Liver (tissue), 9 donors: ENCODE results near the gene PLEKHA6. TPM values are rescaled to one million over a fixed set of nuclear protein-coding genes. Genes with fewer than 3 reads are reported as not detected.
A peak's percentile ranks its signal among the peaks of the same experiment; 100 is the strongest.

Experiments
- DNase-seq: peaks from one replicate; pipeline ENCODE4 v3.0.0-alpha.2; 2017; ENCODE audit warnings: low spot score
- H3K27ac ChIP-seq, 2 donors: one replicate each; pipeline ENCODE4 v1.7.0; 2013; ENCODE audit warnings: inconsistent platforms in 2 of 2, low read length in 2 of 2, control low read depth in 1 of 2, low read depth in 1 of 2, mild to moderate bottlenecking in 1 of 2
- H3K27me3 ChIP-seq, 4 donors: one replicate each; pipeline versions ENCODE4 v1.6.1 to v1.7.0; 2013; ENCODE audit warnings: low read length in 3 of 4, inconsistent platforms in 1 of 4, mild to moderate bottlenecking in 1 of 4, moderate library complexity in 1 of 4; ENCODE audit not compliant: control insufficient read depth in 4 of 4, insufficient read depth in 4 of 4
- H3K36me3 ChIP-seq, 4 donors: one replicate each; pipeline versions ENCODE4 v1.6.1 to v1.7.0; 2013; ENCODE audit warnings: low read length in 3 of 4, mild to moderate bottlenecking in 3 of 4, low read depth in 1 of 4, moderate library complexity in 1 of 4; ENCODE audit not compliant: control insufficient read depth in 4 of 4, insufficient read depth in 3 of 4
- H3K4me1 ChIP-seq, 4 donors: one replicate each; pipeline versions ENCODE4 v1.6.1 to v1.7.0; 2013; ENCODE audit warnings: low read length in 3 of 4, mild to moderate bottlenecking in 3 of 4, moderate library complexity in 1 of 4; ENCODE audit not compliant: control insufficient read depth in 4 of 4, insufficient read depth in 4 of 4
- H3K4me3 ChIP-seq, 3 donors: one replicate each; pipeline versions ENCODE4 v1.6.1 to v1.7.0; 2013; ENCODE audit warnings: low read length in 3 of 3, control low read depth in 1 of 3, low read depth in 1 of 3, mild to moderate bottlenecking in 1 of 3
- H3K9ac ChIP-seq, 2 donors: one replicate each; pipeline ENCODE4 v1.7.0; 2013; ENCODE audit warnings: low read length in 2 of 2, mild to moderate bottlenecking in 2 of 2, moderate library complexity in 2 of 2, control low read depth in 1 of 2, low read depth in 1 of 2
- H3K9me3 ChIP-seq, 4 donors: one replicate each; pipeline versions ENCODE4 v1.6.1 to v1.7.0; 2013; ENCODE audit warnings: low read length in 3 of 4; ENCODE audit not compliant: control insufficient read depth in 4 of 4
- ATF3 ChIP-seq: IDR thresholded peaks from 2 replicates; pipeline ENCODE4 v1.6.1; 2016; ENCODE audit warnings: antibody characterized with exemption
- CTCF ChIP-seq: fragments of 150-350 bp; IDR thresholded peaks from 2 replicates; pipeline ENCODE4 v1.5.1; 2017; ENCODE audit warnings: improper control_type of control experiment, low read depth, low read length; ENCODE audit not compliant: missing input control
- EGR1 ChIP-seq, 2 donors: IDR thresholded peaks; 2 replicates each; pipeline ENCODE4 v1.6.1; 2016 to 2018; ENCODE audit warnings: antibody characterized with exemption in 2 of 2, low read depth in 2 of 2
- FOXA1 ChIP-seq: IDR thresholded peaks from 2 replicates; pipeline ENCODE4 v1.6.1; 2016; ENCODE audit warnings: antibody characterized with exemption
- FOXA2 ChIP-seq: IDR thresholded peaks from 2 replicates; pipeline ENCODE4 v1.6.1; 2016; ENCODE audit warnings: antibody characterized with exemption
- GABPA ChIP-seq, 2 donors: IDR thresholded peaks in 1 of 2; conservative IDR thresholded peaks in 1 of 2; 2 replicates each; pipeline ENCODE4 v1.6.1; 2016; ENCODE audit warnings: antibody characterized with exemption in 2 of 2, mild to moderate bottlenecking in 1 of 2, moderate library complexity in 1 of 2
- HNF4A ChIP-seq, 2 donors: conservative IDR thresholded peaks; 2 replicates each; pipeline ENCODE4 v1.6.1; 2016; ENCODE audit warnings: antibody characterized with exemption in 2 of 2, mild to moderate bottlenecking in 2 of 2
- HNF4G ChIP-seq: IDR thresholded peaks from 2 replicates; pipeline ENCODE4 v1.6.1; 2016; ENCODE audit warnings: antibody characterized with exemption
- JUND ChIP-seq, 2 donors: IDR thresholded peaks; 2 replicates each; pipeline ENCODE4 v1.6.1; 2016; ENCODE audit warnings: antibody characterized with exemption in 2 of 2
- MAX ChIP-seq: IDR thresholded peaks from 2 replicates; pipeline ENCODE4 v1.6.1; 2016; ENCODE audit warnings: antibody characterized with exemption
- NR2F2 ChIP-seq: IDR thresholded peaks from 2 replicates; pipeline ENCODE4 v1.6.1; 2016; ENCODE audit warnings: antibody characterized with exemption
- RAD21 ChIP-seq, 2 donors: IDR thresholded peaks; 2 replicates each; pipeline ENCODE4 v1.6.1; 2016; ENCODE audit warnings: antibody characterized with exemption in 2 of 2, mild to moderate bottlenecking in 2 of 2
- REST ChIP-seq: IDR thresholded peaks from 2 replicates; pipeline ENCODE4 v1.6.1; 2016; ENCODE audit warnings: antibody characterized with exemption, mild to moderate bottlenecking
- RXRA ChIP-seq, 2 donors: IDR thresholded peaks; 2 replicates each; pipeline ENCODE4 v1.6.1; 2017 to 2018; ENCODE audit warnings: antibody characterized with exemption in 2 of 2, mild to moderate bottlenecking in 1 of 2
- SP1 ChIP-seq: IDR thresholded peaks from 2 replicates; pipeline ENCODE4 v1.6.1; 2018; ENCODE audit warnings: antibody characterized with exemption, mild to moderate bottlenecking
- TAF1 ChIP-seq: conservative IDR thresholded peaks from 2 replicates; pipeline ENCODE4 v1.6.1; 2016; ENCODE audit warnings: antibody characterized with exemption, mild to moderate bottlenecking
- YY1 ChIP-seq: IDR thresholded peaks from 2 replicates; pipeline ENCODE4 v1.6.1; 2016; ENCODE audit warnings: antibody characterized with exemption, mild to moderate bottlenecking
- ZBTB33 ChIP-seq: IDR thresholded peaks from 2 replicates; pipeline ENCODE4 v1.6.1; 2016; ENCODE audit warnings: antibody characterized with exemption
- WGBS: extraction: QIAGEN DNeasy Blood & Tissue Kit; methylation state at CpG from one replicate; pipeline ENCODE4 v1.1.7; 2013; 5-methylcytosine and 5-hydroxymethylcytosine counted together
- polyA plus RNA-seq, 2 donors: library from polyadenylated mRNA; stranded (reverse) in 1 of 2; unstranded in 1 of 2; fragments of 200-250 nt in 1 of 2; fragments of >200 nt in 1 of 2; fragmentation: Nextera tagmentation in 1 of 2; extraction: Ambion mirVana in 1 of 2; gene quantifications; one replicate each; pipeline versions ENCODE4 v1.2.1 to v1.2.3, GENCODE V29; 2013 to 2015
- total RNA-seq, 2 donors: library from RNA; depleted of rRNA; stranded (reverse); fragments of >200 nt; gene quantifications; one replicate each; pipeline ENCODE4 v1.2.3, GENCODE V29; 2014
- donor health status: healthy.
- donor health status: healthy.
- donor health status: healthy.
- donor health status: healthy.
- donor health status: healthy.

Gene PLEKHA6
- total and polyA plus RNA-seq, 4 donors, result 5.3 to 12.8 (median 7.6) TPM

GRCh38 chr1:204254031-204254661 lies 105.6 kb downstream of the PLEKHA6 start (continued):
- peak; percentile 66 to 75 for TF ChIP-seq RAD21 (IDR thresholded peaks at IDR 0.05)

- H3K9ac ChIP-seq, result no peak overlapping the region
- H3K27ac ChIP-seq, result peak overlapping the region; percentile 73 to 95
- WGBS, result 90% methylated on average over 6 of the region's 6 CpGs
- H3K9me3 ChIP-seq, result no peaks in the 10 kb centered on the region
- DNase-seq, result no peak
- no peak for TF ChIP-seq YY1
- no peak for TF ChIP-seq HNF4A (conservative IDR thresholded peaks at IDR 0.05)
- no peak for TF ChIP-seq MAX
- TF ChIP-seq GABPA (IDR thresholded peaks at IDR 0.05 in 1 of 2, conservative IDR thresholded peaks at IDR 0.05 in 1 of 2), result no peak
- no peak for TF ChIP-seq EGR1 (IDR thresholded peaks at IDR 0.05; ENCODE audit: low read depth in 2 of 2)
- TF ChIP-seq ATF3, result no peak
- no peak for TF ChIP-seq RXRA (IDR thresholded peaks at IDR 0.05)
- TF ChIP-seq RAD21 (IDR thresholded peaks at IDR 0.05), result no peak
- TF ChIP-seq REST, result no peak
- no peak for TF ChIP-seq FOXA1
- TF ChIP-seq TAF1, result no peak
- TF ChIP-seq NR2F2, result no peak
- no peak for TF ChIP-seq CTCF
- no peak for TF ChIP-seq HNF4G
- TF ChIP-seq SP1, result no peak
- no peak for TF ChIP-seq FOXA2
- no peak for TF ChIP-seq ZBTB33
- no peak for TF ChIP-seq JUND (IDR thresholded peaks at IDR 0.05)
- H3K4me3 ChIP-seq, result no peak overlapping the region
- no peaks in the 10 kb centered on the region for H3K27me3 ChIP-seq
- peaks cover 6 to 58% (median 43%) of the 10 kb centered on the region in 4 donors for H3K4me1 ChIP-seq
- H3K36me3 ChIP-seq, result peaks cover 0 to 16% (median 11%) of the 10 kb centered on the region in 4 donors
These were observed 107.6 kb downstream of the PLEKHA6 start for GRCh38 chr1:204251926-204252689.
